Activated CD4-positive, CD25-positive, alpha-beta regulatory T cell (primary cell): Measurements from ENCODE around the gene AGAP1.

Experiments
- DNase-seq, 4 experiments: peaks; one replicate each; lab custom pipeline; 2025; lab: John Stamatoyannopoulos, UW

The AGAP1 gene

GRCh38 chr2:236160366-236161081, 666.7 kb downstream of the AGAP1 start:
- DNase-seq, result no peak

GRCh38 chr2:236161082-236161462, 667.2 kb downstream of the AGAP1 start:
- no peak for DNase-seq

- no peak for DNase-seq
Observed at GRCh38 chr2:236161531-236161930, 667.7 kb downstream of the AGAP1 start.

GRCh38 chr2:236162031-236162845, 668.4 kb downstream of the AGAP1 start:
- no peak for DNase-seq

- no peak for DNase-seq
Observed at GRCh38 chr2:236162882-236163470, 669.1 kb downstream of the AGAP1 start.

GRCh38 chr2:236163471-236164200, 669.8 kb downstream of the AGAP1 start:
- no peak for DNase-seq

GRCh38 chr2:236164201-236164924, 670.5 kb downstream of the AGAP1 start:
- DNase-seq, result no peak

GRCh38 chr2:236164925-236165841, 671.3 kb downstream of the AGAP1 start:
- no peak for DNase-seq

- no peak for DNase-seq
Observed at GRCh38 chr2:236165842-236166795, 672.3 kb downstream of the AGAP1 start.

- no peak for DNase-seq
Observed at GRCh38 chr2:236166796-236167296, 673.0 kb downstream of the AGAP1 start.

- no peak for DNase-seq
Observed at GRCh38 chr2:236167297-236168109, 673.7 kb downstream of the AGAP1 start.

- DNase-seq, result no peak
Observed at GRCh38 chr2:236168110-236169080, 674.6 kb downstream of the AGAP1 start, which contains the start of gene GBX2. GBX2 (minus strand) TSS chr2:236168386; CDS start chr2:236167971, 415 bp downstream.

- no peak for DNase-seq
Observed at GRCh38 chr2:236169151-236169721, 675.4 kb downstream of the AGAP1 start.

- DNase-seq, result no peak
Observed at GRCh38 chr2:236169741-236170589, 676.1 kb downstream of the AGAP1 start.

- no peak for DNase-seq
Observed at GRCh38 chr2:236170590-236171165, 676.8 kb downstream of the AGAP1 start.
